ENCODE measurements around the gene FNDC10.

The FNDC10 gene

GRCh38 chr1:1556505-1556904, 43.4 kb downstream of the FNDC10 start:
- TF ChIP-seq TAF1 (IDR thresholded peaks at IDR 0.05; ENCODE audit: low read depth) (no peak), CEBPB (IDR thresholded peaks at IDR 0.05) (no peak), FOXM1 (IDR thresholded peaks at IDR 0.05; ENCODE audit: borderline replicate concordance, low read depth) (no peak), ZBTB7A (IDR thresholded peaks at IDR 0.05; ENCODE audit: low read depth) (no peak), EGR1 (IDR thresholded peaks at IDR 0.05) (no peak)

- TF ChIP-seq REST (IDR thresholded peaks at IDR 0.05; ENCODE audit: low read depth) (no peak), RAD21 (IDR thresholded peaks at IDR 0.05; ENCODE audit: low read depth) (no peak), FOXM1 (IDR thresholded peaks at IDR 0.05; ENCODE audit: borderline replicate concordance, low read depth) (no peak), TAF1 (IDR thresholded peaks at IDR 0.05; ENCODE audit: low read depth) (no peak), EP300 (IDR thresholded peaks at IDR 0.05; ENCODE audit: borderline replicate concordance) (no peak), YY1 (IDR thresholded peaks at IDR 0.05; ENCODE audit: low read depth) (no peak), CEBPB (IDR thresholded peaks at IDR 0.05) (no peak), TCF12 (IDR thresholded peaks at IDR 0.05; ENCODE audit: low read depth) (no peak), MAX (IDR thresholded peaks at IDR 0.05) (no peak), NFIC (IDR thresholded peaks at IDR 0.05) (no peak), ZBTB7A (IDR thresholded peaks at IDR 0.05; ENCODE audit: low read depth) (no peak), TEAD4 (IDR thresholded peaks at IDR 0.05) (no peak), CREB1 (IDR thresholded peaks at IDR 0.05; ENCODE audit: low read depth) (no peak), EGR1 (IDR thresholded peaks at IDR 0.05) (no peak), USF1 (IDR thresholded peaks at IDR 0.05) (no peak)
Measured at GRCh38 chr1:1554926-1555915, 44.7 kb downstream of the FNDC10 start.

GRCh38 chr1:1554550-1554925, 45.4 kb downstream of the FNDC10 start:
- TF ChIP-seq TEAD4 (IDR thresholded peaks at IDR 0.05) (no peak), USF1 (IDR thresholded peaks at IDR 0.05) (no peak), CREB1 (IDR thresholded peaks at IDR 0.05; ENCODE audit: low read depth) (no peak), REST (IDR thresholded peaks at IDR 0.05; ENCODE audit: low read depth) (no peak), ZBTB7A (IDR thresholded peaks at IDR 0.05; ENCODE audit: low read depth) (no peak), EP300 (IDR thresholded peaks at IDR 0.05; ENCODE audit: borderline replicate concordance) (no peak)

- no peak for TF ChIP-seq CEBPB (IDR thresholded peaks at IDR 0.05)
- no peak for TF ChIP-seq TCF12 (IDR thresholded peaks at IDR 0.05; ENCODE audit: low read depth)
- no peak for TF ChIP-seq REST (IDR thresholded peaks at IDR 0.05; ENCODE audit: low read depth)
- no peak for TF ChIP-seq MAX (IDR thresholded peaks at IDR 0.05)
- no peak for TF ChIP-seq TEAD4 (IDR thresholded peaks at IDR 0.05)
- TF ChIP-seq YY1 (IDR thresholded peaks at IDR 0.05; ENCODE audit: low read depth), result no peak
- no peak for TF ChIP-seq CREB1 (IDR thresholded peaks at IDR 0.05; ENCODE audit: low read depth)
- TF ChIP-seq EP300 (IDR thresholded peaks at IDR 0.05; ENCODE audit: borderline replicate concordance), result no peak
- TF ChIP-seq RAD21 (IDR thresholded peaks at IDR 0.05; ENCODE audit: low read depth), result no peak
- no peak for TF ChIP-seq ZBTB7A (IDR thresholded peaks at IDR 0.05; ENCODE audit: low read depth)
Measured at GRCh38 chr1:1553821-1554494, 46.0 kb downstream of the FNDC10 start.

Data from Ishikawa (cell line).